Measurements from ENCODE around the gene FLT3LG. TPM values are rescaled to one million over a fixed set of nuclear protein-coding genes. Genes with fewer than 3 reads are reported as not detected.
A peak's percentile ranks its signal among the peaks of the same experiment; 100 is the strongest.

The FLT3LG gene
- total RNA-seq, 4 donors from 2014 or later = 5.5 to 11.5 (median 10.4) TPM

DNA sequence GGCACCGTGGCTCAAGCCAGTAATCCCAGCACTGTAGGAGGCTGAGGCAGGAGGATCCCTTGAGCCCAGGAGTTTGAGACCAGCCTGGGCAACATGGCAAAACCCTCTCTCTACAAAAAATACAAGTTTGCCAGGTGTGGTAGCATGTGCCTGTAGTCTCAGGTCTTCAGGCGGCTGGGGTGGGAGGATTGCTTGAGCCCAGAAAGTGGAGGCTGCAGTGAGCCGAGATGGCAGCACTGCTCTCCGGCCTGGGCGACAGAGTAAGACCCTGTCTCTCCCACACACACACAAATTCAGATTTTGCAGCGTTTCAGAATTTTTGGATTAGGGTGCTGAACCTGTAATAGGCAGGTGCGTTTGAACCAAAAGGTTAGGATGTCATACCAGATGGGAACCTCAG lies 24.5 kb downstream of the FLT3LG start:
- peaks cover 24 to 38% (median 32%) of the 10 kb centered on the region in 4 donors for H3K36me3 ChIP-seq
- peak overlapping the region in 1 of 4 donors; percentile 7 for H3K4me3 ChIP-seq
- intact Hi-C loops (cut with DNase I) = no loop called here
- 88% methylated on average over 7 of the region's 7 CpGs for WGBS
- peaks cover 35 to 62% (median 58%) of the 10 kb centered on the region in 4 donors for H3K4me1 ChIP-seq
- no peak for DNase-seq (ENCODE audit: extremely low spot score)
- peak overlapping the region in 2 of 4 donors; percentile 46 to 97 for H3K27ac ChIP-seq (replicated peaks in 1 of 4)
- no peaks in the 10 kb centered on the region for H3K9me3 ChIP-seq
- TF ChIP-seq POLR2AphosphoS5 (IDR thresholded peaks at IDR 0.05) (no peak), POLR2A (IDR thresholded peaks at IDR 0.05; ENCODE audit: low read depth) (no peak), EP300 (IDR thresholded peaks at IDR 0.05) (no peak)
- TF ChIP-seq, protein P1, sequence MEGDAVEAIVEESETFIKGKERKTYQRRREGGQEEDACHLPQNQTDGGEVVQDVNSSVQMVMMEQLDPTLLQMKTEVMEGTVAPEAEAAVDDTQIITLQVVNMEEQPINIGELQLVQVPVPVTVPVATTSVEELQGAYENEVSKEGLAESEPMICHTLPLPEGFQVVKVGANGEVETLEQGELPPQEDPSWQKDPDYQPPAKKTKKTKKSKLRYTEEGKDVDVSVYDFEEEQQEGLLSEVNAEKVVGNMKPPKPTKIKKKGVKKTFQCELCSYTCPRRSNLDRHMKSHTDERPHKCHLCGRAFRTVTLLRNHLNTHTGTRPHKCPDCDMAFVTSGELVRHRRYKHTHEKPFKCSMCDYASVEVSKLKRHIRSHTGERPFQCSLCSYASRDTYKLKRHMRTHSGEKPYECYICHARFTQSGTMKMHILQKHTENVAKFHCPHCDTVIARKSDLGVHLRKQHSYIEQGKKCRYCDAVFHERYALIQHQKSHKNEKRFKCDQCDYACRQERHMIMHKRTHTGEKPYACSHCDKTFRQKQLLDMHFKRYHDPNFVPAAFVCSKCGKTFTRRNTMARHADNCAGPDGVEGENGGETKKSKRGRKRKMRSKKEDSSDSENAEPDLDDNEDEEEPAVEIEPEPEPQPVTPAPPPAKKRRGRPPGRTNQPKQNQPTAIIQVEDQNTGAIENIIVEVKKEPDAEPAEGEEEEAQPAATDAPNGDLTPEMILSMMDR (IDR thresholded peaks at IDR 0.05) = no peak
- no peaks in the 10 kb centered on the region for H3K27me3 ChIP-seq

DNA sequence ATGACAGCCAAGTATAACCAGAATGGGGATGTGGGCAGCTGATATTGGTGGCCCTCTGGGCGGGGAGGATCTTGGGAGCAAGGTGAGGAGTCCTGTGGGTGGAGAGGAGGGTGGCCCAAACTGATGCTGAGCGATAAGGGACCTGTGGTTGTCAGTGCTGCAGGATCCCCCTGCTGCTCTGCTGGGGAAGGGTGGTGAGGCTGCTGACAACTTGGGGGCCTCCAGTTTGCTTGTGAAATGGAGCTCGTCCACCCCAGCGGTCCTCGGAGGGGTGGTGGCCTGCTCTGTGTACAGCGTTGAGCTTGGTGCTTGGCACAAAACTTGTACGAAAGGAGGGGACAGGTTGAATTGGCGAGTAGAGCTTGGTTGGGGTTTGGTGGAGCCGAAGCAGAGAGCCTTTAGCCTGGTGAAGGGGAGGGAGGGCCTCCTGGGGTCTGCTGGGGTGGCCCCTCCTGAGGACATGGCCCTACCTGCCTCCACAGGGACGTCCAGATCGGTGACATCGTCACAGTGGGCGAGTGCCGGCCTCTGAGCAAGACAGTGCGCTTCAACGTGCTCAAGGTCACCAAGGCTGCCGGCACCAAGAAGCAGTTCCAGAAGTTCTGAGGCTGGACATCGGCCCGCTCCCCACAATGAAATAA lies 25.1 kb downstream of the FLT3LG start:
- Histone ChIP-seq H3K9me3 (no peaks in the 10 kb centered on the region), H3K27ac (replicated peaks in 1 of 4) (peak overlapping the region; percentile 46 to 97 (median 66)), H3K36me3 (peaks cover 24 to 37% (median 31%) of the 10 kb centered on the region in 4 donors), H3K4me3 (peak overlapping the region; percentile 32 to 54 (median 36)), H3K27me3 (no peaks in the 10 kb centered on the region), H3K4me1 (peaks cover 35 to 62% (median 59%) of the 10 kb centered on the region in 4 donors)
- no peak for DNase-seq (ENCODE audit: extremely low spot score)
- intact Hi-C loops (cut with DNase I) = no loop called here
- 67% methylated on average over 17 of the region's 19 CpGs for WGBS
- no peak for TF ChIP-seq POLR2AphosphoS5 (IDR thresholded peaks at IDR 0.05)
- TF ChIP-seq, protein P1 (IDR thresholded peaks at IDR 0.05) = no peak
- no peak for TF ChIP-seq POLR2A (IDR thresholded peaks at IDR 0.05; ENCODE audit: low read depth)
- no peak for TF ChIP-seq EP300 (IDR thresholded peaks at IDR 0.05)

DNA sequence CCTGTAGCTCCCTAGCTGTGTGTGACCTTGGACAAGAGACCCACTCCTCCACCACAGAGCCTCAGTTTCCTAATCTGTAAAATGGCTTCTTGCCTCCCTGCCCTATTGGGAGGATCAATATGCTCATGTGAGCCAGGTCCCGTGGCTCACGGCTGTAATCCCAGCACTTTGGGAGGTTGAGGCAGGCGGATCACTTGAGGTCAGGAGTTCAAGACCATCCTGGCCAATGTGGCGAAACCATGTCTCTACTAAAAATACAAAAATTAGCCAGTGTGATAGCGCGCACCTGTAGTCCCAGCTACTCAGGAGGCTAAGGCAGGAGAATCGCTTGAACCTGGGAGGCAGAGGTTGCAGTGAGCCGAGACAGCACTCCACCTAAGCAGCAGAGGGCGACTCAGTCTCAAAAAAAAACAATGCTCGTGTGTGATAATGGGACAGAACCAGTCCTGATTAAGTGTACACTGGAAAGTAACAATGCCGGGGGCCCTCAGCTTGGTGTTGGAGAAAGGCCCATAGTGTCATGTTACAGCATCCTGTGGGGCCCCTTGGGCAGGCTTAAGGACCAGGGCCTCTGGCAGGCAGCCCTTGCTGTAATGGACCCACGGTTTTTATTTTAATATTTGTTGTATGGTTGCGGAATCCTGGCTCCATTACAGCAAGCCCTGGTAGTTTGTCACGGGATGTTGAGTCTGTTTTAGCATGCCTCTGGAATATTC lies 29.0 kb downstream of the FLT3LG start:
- H3K4me1 ChIP-seq = peaks cover 17 to 45% (median 42%) of the 10 kb centered on the region in 4 donors
- no peaks in the 10 kb centered on the region for H3K27me3 ChIP-seq
- WGBS = 42% methylated on average over 13 of the region's 14 CpGs
- H3K27ac ChIP-seq (replicated peaks in 1 of 4) = no peak overlapping the region
- intact Hi-C loops (cut with DNase I) = loop anchor here (2.0 kb wide), 1 partner anchor 44 kb away; no protein-coding TSS in a partner anchor
- TF ChIP-seq, protein P1 (IDR thresholded peaks at IDR 0.05) = peak; percentile 54 to 75 (median 69)
- TF ChIP-seq EP300 (IDR thresholded peaks at IDR 0.05) = no peak
- TF ChIP-seq POLR2AphosphoS5 (IDR thresholded peaks at IDR 0.05) = peak in 1 of 2 donors; percentile 17
- no peak overlapping the region for H3K4me3 ChIP-seq
- peaks cover 17 to 23% (median 22%) of the 10 kb centered on the region in 4 donors for H3K36me3 ChIP-seq
- no peaks in the 10 kb centered on the region for H3K9me3 ChIP-seq
- DNase-seq (ENCODE audit: extremely low spot score) = no peak

DNA sequence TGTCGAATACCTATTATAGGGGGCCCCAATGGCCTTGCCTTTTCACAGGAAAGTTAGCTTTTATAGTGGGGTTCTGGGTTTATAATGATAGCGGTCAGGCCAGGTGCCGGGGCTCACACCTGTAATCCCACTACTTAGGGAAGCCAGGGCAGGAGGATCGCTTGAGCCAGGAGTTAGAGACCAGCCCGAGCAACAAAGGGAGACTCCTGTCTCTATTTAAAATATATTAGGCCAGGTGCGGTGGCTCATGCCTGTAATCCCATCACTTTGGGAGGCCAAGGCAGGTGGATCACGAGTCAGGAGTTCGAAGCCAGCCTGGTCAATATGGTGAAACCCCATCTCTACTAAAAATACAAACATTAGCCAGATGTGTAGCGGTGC lies 29.6 kb downstream of the FLT3LG start:
- H3K4me3 ChIP-seq = no peak overlapping the region
- H3K4me1 ChIP-seq = peaks cover 12 to 40% (median 37%) of the 10 kb centered on the region in 4 donors
- H3K36me3 ChIP-seq = peaks cover 12 to 18% (median 16%) of the 10 kb centered on the region in 4 donors
- H3K27ac ChIP-seq (replicated peaks in 1 of 4) = no peak overlapping the region
- intact Hi-C loops (cut with DNase I) = loop anchor here (2.0 kb wide), 1 partner anchor 43 kb away; no protein-coding TSS in a partner anchor
- no peaks in the 10 kb centered on the region for H3K9me3 ChIP-seq
- DNase-seq (ENCODE audit: extremely low spot score) = no peak
- TF ChIP-seq POLR2AphosphoS5 (IDR thresholded peaks at IDR 0.05) (no peak), EP300 (IDR thresholded peaks at IDR 0.05) (no peak), POLR2A (IDR thresholded peaks at IDR 0.05; ENCODE audit: low read depth) (no peak)
- TF ChIP-seq, protein P1 (IDR thresholded peaks at IDR 0.05) = no peak
- H3K27me3 ChIP-seq = no peaks in the 10 kb centered on the region
- WGBS = 81% methylated on average over 9 of the region's 9 CpGs

Data from esophagus muscularis mucosa (tissue), 4 donors.